HTR-8/SVneo (cell line): ENCODE data around the gene SLC5A10.
"Not testable (repeated sequence)": the region's sequence is repeated elsewhere in the genome, so short reads cannot be mapped to it uniquely, and the experiment has no call there.

Experiments used
- DNase-seq: peaks from one replicate; pipeline ENCODE4 v3.0.0; 2011; ENCODE audit warnings: low spot score, mixed read lengths; ENCODE audit not compliant: insufficient read length
- FAIRE-seq: peaks from 2 replicates; lab custom pipeline; 2011; peaks lifted over from hg19 to GRCh38; lab: Jason Lieb, UNC

SLC5A10 gene

DNA sequence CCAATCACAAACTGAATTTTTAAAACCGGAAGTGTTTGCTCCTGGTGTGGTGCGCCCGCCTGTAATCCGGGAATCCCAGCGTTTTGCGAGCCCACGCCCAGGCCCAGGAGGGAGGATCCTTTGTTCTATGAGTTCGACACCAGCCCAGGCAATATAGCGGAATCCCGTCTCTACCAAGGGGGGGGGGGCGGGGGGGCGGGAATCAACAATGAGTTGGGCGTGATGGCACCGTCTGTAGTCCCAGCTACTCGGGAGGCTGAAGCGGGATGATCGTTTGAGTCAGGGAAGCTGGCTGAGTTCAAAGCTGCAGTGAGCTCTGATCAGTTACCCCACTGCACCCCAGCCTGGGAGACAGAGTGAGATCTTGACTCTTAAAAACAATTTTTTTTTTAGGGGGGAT, 112.4 kb downstream of the SLC5A10 start:
- DNase-seq, FAIRE-seq: not testable (repeated sequence)

DNA sequence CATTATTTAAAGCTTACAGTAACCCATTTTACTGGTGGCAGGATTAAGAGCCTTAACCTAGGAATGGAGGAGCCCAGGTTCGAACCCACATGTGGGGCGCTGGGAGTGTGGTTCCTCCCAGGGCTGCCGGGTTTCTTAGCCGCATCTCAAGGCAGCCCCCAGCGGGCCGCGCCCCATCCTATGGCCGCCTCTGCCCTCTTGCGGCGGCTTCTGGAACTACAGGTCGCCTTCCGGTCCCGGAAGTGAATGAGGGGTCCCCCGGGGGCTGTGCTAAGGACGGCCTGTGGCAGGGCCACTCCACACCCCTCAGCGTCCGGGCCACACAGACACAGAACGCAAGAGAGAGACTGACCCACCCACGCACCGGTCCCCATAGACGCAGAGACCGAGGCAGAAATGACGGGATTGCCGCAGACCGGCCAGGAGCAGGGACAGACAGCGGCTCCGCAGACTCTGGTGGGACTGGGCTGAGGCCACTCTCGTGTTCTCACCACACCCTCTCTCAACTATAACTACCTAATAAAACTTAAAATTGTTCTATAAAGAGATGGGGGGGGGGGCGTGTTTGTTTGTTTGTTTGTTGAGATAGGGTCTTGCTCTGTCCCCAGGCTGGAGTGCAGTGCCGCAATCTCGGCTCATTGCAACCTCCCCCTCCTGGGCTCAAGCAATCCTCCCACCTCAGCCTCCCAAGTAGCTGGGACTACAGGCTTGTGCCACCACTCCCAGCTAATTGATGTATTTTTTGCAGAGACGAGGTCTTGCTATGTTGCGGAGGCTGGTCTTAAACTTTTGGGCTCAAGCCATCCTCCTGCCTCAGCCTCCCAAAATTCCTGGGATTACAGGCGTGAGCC, 118.6 kb downstream of the SLC5A10 start:
- not testable (repeated sequence) for FAIRE-seq

More for the DNA sequence above, 118.6 kb downstream of the SLC5A10 start:
- DNase-seq = not testable (repeated sequence)
